Vagina (tissue), 2 donors: Measurements from ENCODE around the gene HAX1.
"Not testable (repeated sequence)": the region's sequence is repeated elsewhere in the genome, so short reads cannot be mapped to it uniquely, and the experiment has no call there.

ENCODE experiments used
- POLR2A ChIP-seq, 2 donors: fragments of 450-650 bp; IDR thresholded peaks; one replicate each; pipeline ENCODE4 v1.6.1; 2017; ENCODE audit warnings: antibody characterized with exemption in 2 of 2, mild to moderate bottlenecking in 2 of 2, moderate library complexity in 2 of 2
- POLR2AphosphoS5 ChIP-seq, 2 donors: sonication (generic); formaldehyde crosslinking; IDR thresholded peaks; one replicate each; pipeline ENCODE4 v1.9.0; 2017; ENCODE audit warnings: antibody characterized with exemption in 2 of 2, mild to moderate bottlenecking in 2 of 2, low read depth in 1 of 2; ENCODE audit not compliant: insufficient read depth in 1 of 2
- TF ChIP-seq, protein P1 (sequence below), 3 experiments: fragments of 450-650 bp in 2 of 3; fragments of 200-600 bp in 1 of 3; sonication (generic) in 1 of 3; IDR thresholded peaks; one replicate each; pipeline ENCODE4 v1.5.1; 2017 to 2019; ENCODE audit warnings: antibody characterized with exemption in 3 of 3, mild to moderate bottlenecking in 2 of 3, moderate library complexity in 2 of 3

DNA sequence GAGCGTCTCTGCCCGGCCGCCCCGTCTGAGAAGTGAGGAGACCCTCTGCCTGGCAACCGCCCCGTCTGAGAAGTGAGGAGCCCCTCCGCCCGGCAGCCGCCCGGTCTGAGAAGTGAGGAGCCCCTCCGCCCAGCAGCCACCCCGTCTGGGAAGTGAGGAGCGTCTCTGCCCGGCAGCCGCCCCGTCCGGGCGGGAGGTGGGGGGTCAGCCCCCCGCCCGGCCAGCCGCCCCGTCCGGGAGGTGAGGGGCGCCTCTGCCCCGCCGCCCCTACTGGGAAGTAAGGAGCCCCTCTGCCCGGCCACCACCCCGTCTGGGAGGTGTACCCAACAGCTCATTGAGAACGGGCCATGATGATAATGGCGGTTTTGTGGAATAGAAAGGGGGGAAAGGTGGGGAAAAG, 15.2 kb downstream of the HAX1 start:
- TF ChIP-seq, protein P1, sequence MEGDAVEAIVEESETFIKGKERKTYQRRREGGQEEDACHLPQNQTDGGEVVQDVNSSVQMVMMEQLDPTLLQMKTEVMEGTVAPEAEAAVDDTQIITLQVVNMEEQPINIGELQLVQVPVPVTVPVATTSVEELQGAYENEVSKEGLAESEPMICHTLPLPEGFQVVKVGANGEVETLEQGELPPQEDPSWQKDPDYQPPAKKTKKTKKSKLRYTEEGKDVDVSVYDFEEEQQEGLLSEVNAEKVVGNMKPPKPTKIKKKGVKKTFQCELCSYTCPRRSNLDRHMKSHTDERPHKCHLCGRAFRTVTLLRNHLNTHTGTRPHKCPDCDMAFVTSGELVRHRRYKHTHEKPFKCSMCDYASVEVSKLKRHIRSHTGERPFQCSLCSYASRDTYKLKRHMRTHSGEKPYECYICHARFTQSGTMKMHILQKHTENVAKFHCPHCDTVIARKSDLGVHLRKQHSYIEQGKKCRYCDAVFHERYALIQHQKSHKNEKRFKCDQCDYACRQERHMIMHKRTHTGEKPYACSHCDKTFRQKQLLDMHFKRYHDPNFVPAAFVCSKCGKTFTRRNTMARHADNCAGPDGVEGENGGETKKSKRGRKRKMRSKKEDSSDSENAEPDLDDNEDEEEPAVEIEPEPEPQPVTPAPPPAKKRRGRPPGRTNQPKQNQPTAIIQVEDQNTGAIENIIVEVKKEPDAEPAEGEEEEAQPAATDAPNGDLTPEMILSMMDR (IDR thresholded peaks at IDR 0.05): not testable (repeated sequence)
- TF ChIP-seq POLR2AphosphoS5 (IDR thresholded peaks at IDR 0.05; ENCODE audit: insufficient read depth in 1 of 2, low read depth in 1 of 2); POLR2A (IDR thresholded peaks at IDR 0.05): not testable (repeated sequence)
